ENCODE data around the gene ARHGAP24. TPM values are rescaled to one million over a fixed set of nuclear protein-coding genes. Genes with fewer than 3 reads are reported as not detected.
"Not testable (repeated sequence)": the region's sequence is repeated elsewhere in the genome, so short reads cannot be mapped to it uniquely, and the experiment has no call there.

Gene ARHGAP24
- total and polyA plus RNA-seq, 2 donors (not counting 1 experiment from before 2014, with no cell fraction given): 48.4 to 141 TPM

DNA sequence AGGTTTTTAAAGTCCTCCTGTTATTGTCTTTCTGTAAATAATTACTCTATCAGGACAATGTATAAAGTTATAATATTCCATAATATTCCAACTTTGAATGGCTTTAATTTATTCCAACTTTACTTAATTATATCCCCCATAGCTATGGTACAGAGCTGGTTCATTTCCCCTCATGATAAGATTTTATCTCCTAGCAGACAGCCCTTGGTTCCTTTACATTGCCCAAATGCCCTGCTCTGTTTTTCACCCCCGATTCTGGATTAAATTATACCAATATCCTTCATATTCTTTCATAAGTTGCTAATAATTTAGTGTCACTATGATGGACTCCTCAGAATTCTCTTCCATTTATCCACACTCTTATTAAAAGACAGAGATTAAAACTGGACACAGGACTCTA, 544.4 kb downstream of the ARHGAP24 start:
- Histone ChIP-seq H2AFZ (ENCODE audit: insufficient read depth, low read depth, low read length, poor library complexity, severe bottlenecking) (no peak overlapping the region), H3K9me3 (ENCODE audit: control extremely low read depth in 1 of 3, control insufficient read depth in 2 of 3, insufficient read depth in 1 of 3, low read length in 2 of 3) (no peaks in the 10 kb centered on the region), H3K27me3 (replicated peaks in 1 of 4; ENCODE audit: control extremely low read depth in 1 of 4, control insufficient read depth in 3 of 4, insufficient read depth in 4 of 4, low read length in 3 of 4) (no peaks in the 10 kb centered on the region), H3K9ac (ENCODE audit: low read length) (no peak overlapping the region), H3K27ac (ENCODE audit: low read length in 2 of 2) (no peak overlapping the region), H3K36me3 (replicated peaks in 1 of 2; ENCODE audit: control extremely low read depth in 1 of 2, control insufficient read depth in 1 of 2, extremely low read depth in 1 of 2, insufficient read depth in 2 of 2, low read length in 1 of 2) (no peaks in the 10 kb centered on the region), H3K79me2 (ENCODE audit: control insufficient read depth, insufficient read depth, low read length) (no peaks in the 10 kb centered on the region), H3K4me2 (replicated peaks; ENCODE audit: low read depth, low read length, poor library complexity, severe bottlenecking) (no peak overlapping the region), H4K20me1 (ENCODE audit: control insufficient read depth, insufficient read depth, low read length, poor library complexity, severe bottlenecking) (no peaks in the 10 kb centered on the region), H3K4me1 (ENCODE audit: control insufficient read depth in 2 of 2, insufficient read depth in 2 of 2, low read length in 2 of 2) (peaks cover 11% of the 10 kb centered on the region in 2 donors), H3K4me3 (ENCODE audit: control extremely low read depth in 1 of 5, extremely low read depth in 1 of 5, insufficient read depth in 1 of 5, low read depth in 2 of 5, low read length in 4 of 5) (no peak overlapping the region)
- no peak for TF ChIP-seq EZH2 (IDR thresholded peaks at IDR 0.05; ENCODE audit: borderline replicate concordance, insufficient read depth, low read depth, low read length, poor library complexity, severe bottlenecking)
- TF ChIP-seq, protein P1, sequence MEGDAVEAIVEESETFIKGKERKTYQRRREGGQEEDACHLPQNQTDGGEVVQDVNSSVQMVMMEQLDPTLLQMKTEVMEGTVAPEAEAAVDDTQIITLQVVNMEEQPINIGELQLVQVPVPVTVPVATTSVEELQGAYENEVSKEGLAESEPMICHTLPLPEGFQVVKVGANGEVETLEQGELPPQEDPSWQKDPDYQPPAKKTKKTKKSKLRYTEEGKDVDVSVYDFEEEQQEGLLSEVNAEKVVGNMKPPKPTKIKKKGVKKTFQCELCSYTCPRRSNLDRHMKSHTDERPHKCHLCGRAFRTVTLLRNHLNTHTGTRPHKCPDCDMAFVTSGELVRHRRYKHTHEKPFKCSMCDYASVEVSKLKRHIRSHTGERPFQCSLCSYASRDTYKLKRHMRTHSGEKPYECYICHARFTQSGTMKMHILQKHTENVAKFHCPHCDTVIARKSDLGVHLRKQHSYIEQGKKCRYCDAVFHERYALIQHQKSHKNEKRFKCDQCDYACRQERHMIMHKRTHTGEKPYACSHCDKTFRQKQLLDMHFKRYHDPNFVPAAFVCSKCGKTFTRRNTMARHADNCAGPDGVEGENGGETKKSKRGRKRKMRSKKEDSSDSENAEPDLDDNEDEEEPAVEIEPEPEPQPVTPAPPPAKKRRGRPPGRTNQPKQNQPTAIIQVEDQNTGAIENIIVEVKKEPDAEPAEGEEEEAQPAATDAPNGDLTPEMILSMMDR (IDR thresholded peaks at IDR 0.05): no peak
- CTCF ChIA-PET: interaction anchor here (0.9 kb wide), 1 partner anchor 13 kb away, joined by 3 read pairs; no protein-coding TSS in a partner anchor
- H3K4me3 Mint-ChIP-seq: no peak overlapping the region
- no peak for ATAC-seq (ENCODE audit: low read depth)
- peaks cover 10% of the 10 kb centered on the region for H3K4me1 Mint-ChIP-seq
- H3K9me3 Mint-ChIP-seq (ENCODE audit: insufficient read depth): no peaks in the 10 kb centered on the region
- intact Hi-C loops (cut with micrococcal nuclease): no loop called here
- DNase-seq: no peak
- WGBS (ENCODE audit: insufficient coverage): no CpG with 5 or more reads among the region's 1 CpG
- H3K27ac Mint-ChIP-seq: no peak overlapping the region
- POLR2A ChIA-PET: no interaction called here
- no peaks in the 10 kb centered on the region for H3K27me3 Mint-ChIP-seq

DNA sequence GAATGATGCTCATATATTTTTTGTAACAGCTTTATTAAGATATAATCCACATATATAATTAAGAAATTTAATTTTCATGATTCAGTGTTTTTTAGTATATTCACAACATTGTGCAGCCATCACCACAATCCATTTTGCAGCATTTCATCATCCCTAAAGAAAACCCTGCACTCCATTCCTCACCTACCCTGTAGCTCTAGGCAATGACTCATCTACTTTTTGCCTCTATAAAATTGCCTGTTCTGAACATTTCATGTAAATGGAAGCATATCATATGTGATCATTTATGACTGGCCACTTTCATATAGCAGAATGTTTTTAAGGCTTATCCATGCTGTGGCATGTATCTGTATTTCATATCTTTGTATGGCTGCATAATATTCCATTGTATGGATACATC, 545.0 kb downstream of the ARHGAP24 start:
- no peaks in the 10 kb centered on the region for H3K36me3 ChIP-seq (replicated peaks in 1 of 2; ENCODE audit: control extremely low read depth in 1 of 2, control insufficient read depth in 1 of 2, extremely low read depth in 1 of 2, insufficient read depth in 2 of 2, low read length in 1 of 2)
- no peaks in the 10 kb centered on the region for H4K20me1 ChIP-seq (ENCODE audit: control insufficient read depth, insufficient read depth, low read length, poor library complexity, severe bottlenecking)
- Mint-ChIP-seq H3K4me3 (no peak overlapping the region), H3K27me3 (no peaks in the 10 kb centered on the region), H3K4me1 (peaks cover 4% of the 10 kb centered on the region), H3K27ac (no peak overlapping the region), H3K9me3 (ENCODE audit: insufficient read depth) (no peaks in the 10 kb centered on the region)
- ATAC-seq (ENCODE audit: low read depth) (no peak), DNase-seq (no peak)
- peaks cover 5 to 6% of the 10 kb centered on the region in 2 donors for H3K4me1 ChIP-seq (ENCODE audit: control insufficient read depth in 2 of 2, insufficient read depth in 2 of 2, low read length in 2 of 2)
- no peak overlapping the region for H3K4me3 ChIP-seq (ENCODE audit: control extremely low read depth in 1 of 5, extremely low read depth in 1 of 5, insufficient read depth in 1 of 5, low read depth in 2 of 5, low read length in 4 of 5)
- no peak overlapping the region for H3K27ac ChIP-seq (ENCODE audit: low read length in 2 of 2)
- no peaks in the 10 kb centered on the region for H3K27me3 ChIP-seq (replicated peaks in 1 of 4; ENCODE audit: control extremely low read depth in 1 of 4, control insufficient read depth in 3 of 4, insufficient read depth in 4 of 4, low read length in 3 of 4)
- intact Hi-C loops (cut with micrococcal nuclease): no loop called here
- POLR2A ChIA-PET: no interaction called here
- no peak overlapping the region for H2AFZ ChIP-seq (ENCODE audit: insufficient read depth, low read depth, low read length, poor library complexity, severe bottlenecking)
- no peak overlapping the region for H3K9ac ChIP-seq (ENCODE audit: low read length)
- no peak overlapping the region for H3K4me2 ChIP-seq (replicated peaks; ENCODE audit: low read depth, low read length, poor library complexity, severe bottlenecking)
- no peaks in the 10 kb centered on the region for H3K79me2 ChIP-seq (ENCODE audit: control insufficient read depth, insufficient read depth, low read length)
- H3K9me3 ChIP-seq (ENCODE audit: control extremely low read depth in 1 of 3, control insufficient read depth in 2 of 3, insufficient read depth in 1 of 3, low read length in 2 of 3): no peaks in the 10 kb centered on the region
- CTCF ChIA-PET: no interaction called here
- TF ChIP-seq, protein P1 (IDR thresholded peaks at IDR 0.05): no peak
- no peak for TF ChIP-seq EZH2 (IDR thresholded peaks at IDR 0.05; ENCODE audit: borderline replicate concordance, insufficient read depth, low read depth, low read length, poor library complexity, severe bottlenecking)

DNA sequence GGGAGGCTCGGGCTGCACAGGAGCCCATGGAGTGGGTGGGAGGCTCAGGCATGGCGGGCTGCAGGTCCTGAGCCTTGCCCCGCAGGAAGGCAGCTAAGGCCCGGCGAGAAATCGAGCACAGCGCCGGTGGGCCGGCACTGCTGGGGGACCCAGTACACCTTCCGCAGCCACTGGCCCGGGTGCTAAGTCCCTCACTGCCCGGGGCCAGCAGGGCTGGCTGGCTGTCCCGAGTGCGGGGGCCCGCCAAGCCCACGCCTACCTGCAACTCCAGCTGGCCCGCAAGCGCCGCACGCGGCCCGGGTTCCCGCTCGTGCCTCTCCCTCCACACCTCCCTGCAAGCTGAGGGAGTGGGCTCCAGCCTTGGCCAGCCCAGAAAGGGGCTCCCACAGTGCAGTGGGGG, 546.7 kb downstream of the ARHGAP24 start:
- WGBS (ENCODE audit: insufficient coverage): 98% methylated on average over 13 of the region's 24 CpGs
- H3K79me2 ChIP-seq (ENCODE audit: control insufficient read depth, insufficient read depth, low read length); H3K4me1 ChIP-seq (ENCODE audit: control insufficient read depth in 2 of 2, insufficient read depth in 2 of 2, low read length in 2 of 2); ATAC-seq (ENCODE audit: low read depth); H3K27me3 ChIP-seq (replicated peaks in 1 of 4; ENCODE audit: control extremely low read depth in 1 of 4, control insufficient read depth in 3 of 4, insufficient read depth in 4 of 4, low read length in 3 of 4); DNase-seq; H3K9ac ChIP-seq (ENCODE audit: low read length); H3K9me3 Mint-ChIP-seq (ENCODE audit: insufficient read depth); intact Hi-C loops (cut with micrococcal nuclease); H2AFZ ChIP-seq (ENCODE audit: insufficient read depth, low read depth, low read length, poor library complexity, severe bottlenecking); H4K20me1 ChIP-seq (ENCODE audit: control insufficient read depth, insufficient read depth, low read length, poor library complexity, severe bottlenecking); H3K36me3 ChIP-seq (replicated peaks in 1 of 2; ENCODE audit: control extremely low read depth in 1 of 2, control insufficient read depth in 1 of 2, extremely low read depth in 1 of 2, insufficient read depth in 2 of 2, low read length in 1 of 2); H3K4me2 ChIP-seq (replicated peaks; ENCODE audit: low read depth, low read length, poor library complexity, severe bottlenecking); H3K27me3 Mint-ChIP-seq; H3K4me1 Mint-ChIP-seq; H3K4me3 Mint-ChIP-seq; H3K9me3 ChIP-seq (ENCODE audit: control extremely low read depth in 1 of 3, control insufficient read depth in 2 of 3, insufficient read depth in 1 of 3, low read length in 2 of 3); H3K27ac Mint-ChIP-seq; CTCF ChIA-PET; H3K27ac ChIP-seq (ENCODE audit: low read length in 2 of 2); H3K4me3 ChIP-seq (ENCODE audit: control extremely low read depth in 1 of 5, extremely low read depth in 1 of 5, insufficient read depth in 1 of 5, low read depth in 2 of 5, low read length in 4 of 5); POLR2A ChIA-PET: not testable (repeated sequence)
